Kidney epithelial cell (primary cell): ENCODE results near the gene AKNA. TPM values are rescaled to one million over a fixed set of nuclear protein-coding genes. Genes with fewer than 3 reads are reported as not detected.

Experiments used
- DNase-seq: peaks from one replicate; pipeline ENCODE4 v3.0.0-alpha.2; 2010; ENCODE audit warnings: low read depth
- H3K27me3 ChIP-seq: 2 replicates; pipeline ENCODE4 v1.6.0; 2011; ENCODE audit warnings: low read length; ENCODE audit not compliant: control insufficient read depth, insufficient read depth
- H3K36me3 ChIP-seq: 2 replicates; pipeline ENCODE4 v1.5.1; 2011; ENCODE audit warnings: low read length; ENCODE audit not compliant: control insufficient read depth, insufficient read depth
- H3K4me3 ChIP-seq: 2 replicates; pipeline ENCODE4 v1.5.1; 2011; ENCODE audit warnings: low read depth, mild to moderate bottlenecking, control low read depth, low read length
- CTCF ChIP-seq: IDR thresholded peaks from 2 replicates; pipeline ENCODE4 v1.5.1; 2011; ENCODE audit warnings: mild to moderate bottlenecking, moderate library complexity, low read length, control low read depth, inconsistent platforms; ENCODE audit not compliant: insufficient read depth, poor library complexity, severe bottlenecking
- total RNA-seq: library from RNA; depleted of rRNA; stranded (reverse); fragments of >200 nt; gene quantifications from 2 replicates; pipeline ENCODE4 v1.2.3, GENCODE V29; 2015

The AKNA gene
- total RNA-seq, 1 donor from 2014 or later, result 34.6 TPM

GRCh38 chr9:114409103-114409780 lies 21.5 kb upstream of the AKNA start:
- no peak for DNase-seq
- Histone ChIP-seq H3K4me3 (no peak overlapping the region), H3K36me3 (no peaks in the 10 kb centered on the region), H3K27me3 (no peaks in the 10 kb centered on the region)
- no peak for TF ChIP-seq CTCF

- Histone ChIP-seq H3K27me3 (no peaks in the 10 kb centered on the region), H3K36me3 (no peaks in the 10 kb centered on the region), H3K4me3 (no peak overlapping the region)
- TF ChIP-seq CTCF, result no peak
- no peak for DNase-seq
These were observed 20.9 kb upstream of the AKNA start for GRCh38 chr9:114408645-114409044.

GRCh38 chr9:114407889-114408288 lies 20.1 kb upstream of the AKNA start:
- no peak for DNase-seq
- TF ChIP-seq CTCF, result no peak
- H3K27me3 ChIP-seq, result no peaks in the 10 kb centered on the region

GRCh38 chr9:114406441-114406840 lies 18.7 kb upstream of the AKNA start:
- DNase-seq, result no peak
- TF ChIP-seq CTCF, result no peak
- Histone ChIP-seq H3K4me3 (no peak overlapping the region), H3K36me3 (no peaks in the 10 kb centered on the region), H3K27me3 (no peaks in the 10 kb centered on the region)

More at GRCh38 chr9:114407889-114408288, 20.1 kb upstream of the AKNA start:
- Histone ChIP-seq H3K4me3 (no peak overlapping the region), H3K36me3 (no peaks in the 10 kb centered on the region)

GRCh38 chr9:114405294-114406034 lies 17.7 kb upstream of the AKNA start:
- H3K27me3 ChIP-seq, result no peaks in the 10 kb centered on the region
- no peak for DNase-seq
- peak; percentile 82 for TF ChIP-seq CTCF
- no peak overlapping the region for H3K4me3 ChIP-seq
- H3K36me3 ChIP-seq, result no peaks in the 10 kb centered on the region

- DNase-seq, result no peak
These were observed 16.7 kb upstream of the AKNA start for GRCh38 chr9:114404531-114404930.

More at GRCh38 chr9:114404531-114404930, 16.7 kb upstream of the AKNA start:
- no peaks in the 10 kb centered on the region for H3K27me3 ChIP-seq
- no peak for TF ChIP-seq CTCF
- no peak overlapping the region for H3K4me3 ChIP-seq
- H3K36me3 ChIP-seq, result no peaks in the 10 kb centered on the region
